Measurements from ENCODE around the gene NCAN.
"Not testable (repeated sequence)": the region's sequence is repeated elsewhere in the genome, so short reads cannot be mapped to it uniquely, and the experiment has no call there.

Gene NCAN

GRCh38 chr19:19226204-19226603 is 14.4 kb downstream of the NCAN start:
- no peak for DNase-seq

GRCh38 chr19:19226663-19227062 is 14.9 kb downstream of the NCAN start:
- DNase-seq = no peak

GRCh38 chr19:19227217-19227616 is 15.5 kb downstream of the NCAN start:
- DNase-seq = no peak

- no peak for DNase-seq
These were observed 17.9 kb downstream of the NCAN start for GRCh38 chr19:19229701-19230100.

GRCh38 chr19:19230999-19231398 is 19.2 kb downstream of the NCAN start:
- no peak for DNase-seq

GRCh38 chr19:19232261-19232721 is 20.5 kb downstream of the NCAN start:
- no peak for DNase-seq

GRCh38 chr19:19234220-19234816 is 22.6 kb downstream of the NCAN start:
- no peak for DNase-seq

- no peak for DNase-seq
These were observed 24.4 kb downstream of the NCAN start for GRCh38 chr19:19236173-19236572.

- DNase-seq = no peak
These were observed 26.6 kb downstream of the NCAN start for GRCh38 chr19:19238126-19238894.

GRCh38 chr19:19239675-19240074 is 27.9 kb downstream of the NCAN start:
- no peak for DNase-seq

- DNase-seq = no peak
These were observed 28.7 kb downstream of the NCAN start for GRCh38 chr19:19240476-19240875.

GRCh38 chr19:19250196-19250801 is 38.5 kb downstream of the NCAN start:
- DNase-seq = no peak

- not testable (repeated sequence) for DNase-seq
These were observed 41.7 kb downstream of the NCAN start for GRCh38 chr19:19253409-19253808.

GRCh38 chr19:19256072-19256969 is 44.6 kb downstream of the NCAN start:
- no peak for DNase-seq

GRCh38 chr19:19257137-19257536 is 45.4 kb downstream of the NCAN start:
- no peak for DNase-seq

GRCh38 chr19:19257836-19258588 is 46.3 kb downstream of the NCAN start:
- no peak for DNase-seq

GRCh38 chr19:19258589-19259338 is 47.0 kb downstream of the NCAN start:
- DNase-seq = no peak

GRCh38 chr19:19259741-19260140 is 48.0 kb downstream of the NCAN start:
- DNase-seq = no peak

- no peak for DNase-seq
These were observed 48.9 kb downstream of the NCAN start for GRCh38 chr19:19260417-19261214.

GRCh38 chr19:19261350-19262189 is 49.8 kb downstream of the NCAN start:
- no peak for DNase-seq

All from kidney glomerular epithelial cell (primary cell).